ENCODE measurements around the gene SLC30A3.
"Not testable (repeated sequence)": the region's sequence is repeated elsewhere in the genome, so short reads cannot be mapped to it uniquely, and the experiment has no call there.

Gene SLC30A3

GRCh38 chr2:27291865-27292264 lies 29.0 kb upstream of the SLC30A3 start:
- H3K4me3 ChIP-seq (ENCODE audit: low read length) = no peak overlapping the region
- DNase-seq (ENCODE audit: low read depth, low spot score) = no peak

- H3K4me3 ChIP-seq (ENCODE audit: low read length) = no peak overlapping the region
- no peak for DNase-seq (ENCODE audit: low read depth, low spot score)
These were observed 27.7 kb upstream of the SLC30A3 start for GRCh38 chr2:27290549-27290948.

GRCh38 chr2:27288610-27289009 lies 25.8 kb upstream of the SLC30A3 start:
- no peak for DNase-seq (ENCODE audit: low read depth, low spot score)
- no peak overlapping the region for H3K4me3 ChIP-seq (ENCODE audit: low read length)

GRCh38 chr2:27285481-27285880 lies 22.6 kb upstream of the SLC30A3 start:
- no peak overlapping the region for H3K4me3 ChIP-seq (ENCODE audit: low read length)
- no peak for DNase-seq (ENCODE audit: low read depth, low spot score)

- no peak for DNase-seq (ENCODE audit: low read depth, low spot score)
- no peak overlapping the region for H3K4me3 ChIP-seq (ENCODE audit: low read length)
These were observed 22.1 kb upstream of the SLC30A3 start for GRCh38 chr2:27284996-27285395.

- no peak overlapping the region for H3K4me3 ChIP-seq (ENCODE audit: low read length)
- no peak for DNase-seq (ENCODE audit: low read depth, low spot score)
These were observed 20.0 kb upstream of the SLC30A3 start for GRCh38 chr2:27282892-27283291.

- H3K4me3 ChIP-seq (ENCODE audit: low read length) = no peak within 1 kb of the TSS
- DNase-seq (ENCODE audit: low read depth, low spot score) = no peak
These were observed 19.2 kb upstream of the SLC30A3 start, which contains the start of gene TRIM54 for GRCh38 chr2:27281855-27282559. Gene TRIM54, plus strand, starts transcription at chr2:27282429. Its CDS starts 303 bp downstream, at chr2:27282732.

- DNase-seq (ENCODE audit: low read depth, low spot score) = no peak
- H3K4me3 ChIP-seq (ENCODE audit: low read length) = no peak overlapping the region
These were observed 18.6 kb upstream of the SLC30A3 start for GRCh38 chr2:27281442-27281841.

- DNase-seq (ENCODE audit: low read depth, low spot score) = no peak
- H3K4me3 ChIP-seq (ENCODE audit: low read length) = no peak overlapping the region
These were observed 18.0 kb upstream of the SLC30A3 start for GRCh38 chr2:27280826-27281225.

GRCh38 chr2:27278010-27278409 lies 15.2 kb upstream of the SLC30A3 start:
- no peak for DNase-seq (ENCODE audit: low read depth, low spot score)
- H3K4me3 ChIP-seq (ENCODE audit: low read length) = no peak overlapping the region

- no peak for DNase-seq (ENCODE audit: low read depth, low spot score)
- no peak within 1 kb of the TSS for H3K4me3 ChIP-seq (ENCODE audit: low read length)
These were observed 12.6 kb upstream of the SLC30A3 start, which contains the start of gene DNAJC5G for GRCh38 chr2:27275211-27276150. Gene DNAJC5G, plus strand, starts transcription at chr2:27275433. Its CDS starts 1,296 bp downstream, at chr2:27276729.

GRCh38 chr2:27272537-27273522 lies 10.0 kb upstream of the SLC30A3 start:
- not testable (repeated sequence) for H3K4me3 ChIP-seq (ENCODE audit: low read length); DNase-seq (ENCODE audit: low read depth, low spot score)

- H3K4me3 ChIP-seq (ENCODE audit: low read length) = no peak overlapping the region
- DNase-seq (ENCODE audit: low read depth, low spot score) = no peak
These were observed 8.9 kb upstream of the SLC30A3 start for GRCh38 chr2:27271631-27272340.

- no peak overlapping the region for H3K4me3 ChIP-seq (ENCODE audit: low read length)
- no peak for DNase-seq (ENCODE audit: low read depth, low spot score)
These were observed 7.8 kb upstream of the SLC30A3 start for GRCh38 chr2:27270670-27271069.

GRCh38 chr2:27270131-27270530 lies 7.3 kb upstream of the SLC30A3 start:
- DNase-seq (ENCODE audit: low read depth, low spot score) = no peak
- H3K4me3 ChIP-seq (ENCODE audit: low read length) = no peak overlapping the region

- DNase-seq (ENCODE audit: low read depth, low spot score); H3K4me3 ChIP-seq (ENCODE audit: low read length): not testable (repeated sequence)
These were observed 5.4 kb upstream of the SLC30A3 start for GRCh38 chr2:27268296-27268695.

- no peak for DNase-seq (ENCODE audit: low read depth, low spot score)
These were observed 2.7 kb upstream of the SLC30A3 start for GRCh38 chr2:27265536-27265870.

GRCh38 chr2:27264753-27265535 lies 2.1 kb upstream of the SLC30A3 start:
- peak overlapping the region; percentile 51 for H3K4me3 ChIP-seq (ENCODE audit: low read length)
- DNase-seq (ENCODE audit: low read depth, low spot score) = peak; percentile 58

More at GRCh38 chr2:27265536-27265870, 2.7 kb upstream of the SLC30A3 start:
- no peak overlapping the region for H3K4me3 ChIP-seq (ENCODE audit: low read length)

All from Jurkat, Clone E6-1 (cell line).